ENCODE measurements around the gene TIFAB. TPM values are rescaled to one million over a fixed set of nuclear protein-coding genes. Genes with fewer than 3 reads are reported as not detected.
A peak's percentile ranks its signal among the peaks of the same experiment; 100 is the strongest.

TIFAB gene
- total RNA-seq, 3 donors from 2014 or later, result 0.28 to 0.36 (median 0.29) TPM

- intact Hi-C loops (cut with DNase I, micrococcal nuclease), result no loop called here
- peak; percentile 79 for ATAC-seq
- peak; percentile 29 for TF ChIP-seq CTCF (IDR thresholded peaks at IDR 0.05)
- peak in 1 of 3 donors; percentile 59 for DNase-seq
- H3K9me3 ChIP-seq, result peaks cover 9% of the 10 kb centered on the region
- no peaks in the 10 kb centered on the region for H3K36me3 ChIP-seq (ENCODE audit: low read depth)
- no peak overlapping the region for H3K4me3 ChIP-seq
- H3K4me1 ChIP-seq (ENCODE audit: low read depth), result no peaks in the 10 kb centered on the region
Measured at GRCh38 chr5:135426102-135427082, 25.8 kb downstream of the TIFAB start.

GRCh38 chr5:135425641-135426040, 26.5 kb downstream of the TIFAB start:
- no peaks in the 10 kb centered on the region for H3K36me3 ChIP-seq (ENCODE audit: low read depth)
- no peaks in the 10 kb centered on the region for H3K4me1 ChIP-seq (ENCODE audit: low read depth)
- H3K9me3 ChIP-seq, result peaks cover 9% of the 10 kb centered on the region
- ATAC-seq (no peak), DNase-seq (no peak)
- intact Hi-C loops (cut with DNase I, micrococcal nuclease), result no loop called here
- TF ChIP-seq CTCF (IDR thresholded peaks at IDR 0.05), result no peak
- H3K4me3 ChIP-seq, result no peak overlapping the region

GRCh38 chr5:135423846-135424168, 28.3 kb downstream of the TIFAB start:
- intact Hi-C loops (cut with DNase I, micrococcal nuclease), result no loop called here
- no peak for TF ChIP-seq CTCF (IDR thresholded peaks at IDR 0.05)
- ATAC-seq (no peak), DNase-seq (no peak)
- Histone ChIP-seq H3K4me3 (no peak overlapping the region), H3K9me3 (peaks cover 6% of the 10 kb centered on the region), H3K4me1 (ENCODE audit: low read depth) (no peaks in the 10 kb centered on the region), H3K36me3 (ENCODE audit: low read depth) (no peaks in the 10 kb centered on the region)

GRCh38 chr5:135423146-135423845, 28.9 kb downstream of the TIFAB start:
- intact Hi-C loops (cut with DNase I, micrococcal nuclease), result no loop called here
- H3K4me3 ChIP-seq, result no peak overlapping the region
- DNase-seq (no peak), ATAC-seq (peak; percentile 81)
- H3K36me3 ChIP-seq (ENCODE audit: low read depth), result no peaks in the 10 kb centered on the region
- H3K4me1 ChIP-seq (ENCODE audit: low read depth), result no peaks in the 10 kb centered on the region
- TF ChIP-seq CTCF (IDR thresholded peaks at IDR 0.05), result no peak
- H3K9me3 ChIP-seq, result peaks cover under 1% of the 10 kb centered on the region

GRCh38 chr5:135422419-135422818, 29.7 kb downstream of the TIFAB start:
- TF ChIP-seq CTCF (IDR thresholded peaks at IDR 0.05), result no peak
- DNase-seq, result no peak
- Histone ChIP-seq H3K4me3 (no peak overlapping the region), H3K4me1 (ENCODE audit: low read depth) (no peaks in the 10 kb centered on the region), H3K9me3 (no peaks in the 10 kb centered on the region), H3K36me3 (ENCODE audit: low read depth) (no peaks in the 10 kb centered on the region)
- intact Hi-C loops (cut with DNase I, micrococcal nuclease), result no loop called here
- no peak for ATAC-seq
